Gastrocnemius medialis (tissue), 4 donors: ENCODE results near the gene EFS.

Experiments
- POLR2A ChIP-seq, 2 donors: fragments of 450-650 bp; IDR thresholded peaks; one replicate each; pipeline ENCODE4 v1.6.1; 2017; ENCODE audit warnings: antibody characterized with exemption in 2 of 2, mild to moderate bottlenecking in 2 of 2, moderate library complexity in 2 of 2
- TF ChIP-seq, protein P1 (sequence below), 5 experiments: fragments of 450-650 bp in 3 of 5; fragments of 200-600 bp in 2 of 5; sonication (generic) in 2 of 5; IDR thresholded peaks in 4 of 5; conservative IDR thresholded peaks in 1 of 5; 1 replicate in 4 of 5; 2 replicates in 1 of 5; pipeline ENCODE4 v1.5.1; 2016 to 2019; ENCODE audit warnings: antibody characterized with exemption in 5 of 5, mild to moderate bottlenecking in 3 of 5, moderate library complexity in 3 of 5

DNA sequence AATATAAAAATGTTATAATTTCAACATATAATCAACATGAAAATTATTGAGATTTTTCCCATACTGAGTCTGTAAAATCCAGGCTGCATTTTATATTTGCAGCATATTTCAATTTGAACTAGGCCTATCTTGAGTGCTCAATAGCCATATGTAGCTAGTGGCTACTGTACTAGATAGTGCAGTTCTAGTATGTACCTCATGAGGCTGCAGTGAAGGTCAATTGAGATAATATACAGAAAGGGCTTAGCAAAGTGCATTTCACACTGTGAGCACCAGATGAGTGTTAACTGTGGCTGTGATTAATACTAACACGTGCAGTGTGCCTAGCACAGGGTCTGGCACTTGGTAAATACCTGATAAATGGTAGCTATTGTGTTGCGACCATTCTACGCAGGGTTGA lies 6.9 kb downstream of the EFS start:
- TF ChIP-seq, protein P1, sequence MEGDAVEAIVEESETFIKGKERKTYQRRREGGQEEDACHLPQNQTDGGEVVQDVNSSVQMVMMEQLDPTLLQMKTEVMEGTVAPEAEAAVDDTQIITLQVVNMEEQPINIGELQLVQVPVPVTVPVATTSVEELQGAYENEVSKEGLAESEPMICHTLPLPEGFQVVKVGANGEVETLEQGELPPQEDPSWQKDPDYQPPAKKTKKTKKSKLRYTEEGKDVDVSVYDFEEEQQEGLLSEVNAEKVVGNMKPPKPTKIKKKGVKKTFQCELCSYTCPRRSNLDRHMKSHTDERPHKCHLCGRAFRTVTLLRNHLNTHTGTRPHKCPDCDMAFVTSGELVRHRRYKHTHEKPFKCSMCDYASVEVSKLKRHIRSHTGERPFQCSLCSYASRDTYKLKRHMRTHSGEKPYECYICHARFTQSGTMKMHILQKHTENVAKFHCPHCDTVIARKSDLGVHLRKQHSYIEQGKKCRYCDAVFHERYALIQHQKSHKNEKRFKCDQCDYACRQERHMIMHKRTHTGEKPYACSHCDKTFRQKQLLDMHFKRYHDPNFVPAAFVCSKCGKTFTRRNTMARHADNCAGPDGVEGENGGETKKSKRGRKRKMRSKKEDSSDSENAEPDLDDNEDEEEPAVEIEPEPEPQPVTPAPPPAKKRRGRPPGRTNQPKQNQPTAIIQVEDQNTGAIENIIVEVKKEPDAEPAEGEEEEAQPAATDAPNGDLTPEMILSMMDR (IDR thresholded peaks at IDR 0.05 in 4 of 5, conservative IDR thresholded peaks at IDR 0.05 in 1 of 5), result no peak
- TF ChIP-seq POLR2A (IDR thresholded peaks at IDR 0.05), result no peak
